Fibroblast of skin of right quadriceps (primary cell): ENCODE measurements around the gene ZBTB7C.

Source experiments
- DNase-seq: peaks from one replicate; pipeline ENCODE4 v3.0.0-alpha.2; 2013

Gene ZBTB7C

DNA sequence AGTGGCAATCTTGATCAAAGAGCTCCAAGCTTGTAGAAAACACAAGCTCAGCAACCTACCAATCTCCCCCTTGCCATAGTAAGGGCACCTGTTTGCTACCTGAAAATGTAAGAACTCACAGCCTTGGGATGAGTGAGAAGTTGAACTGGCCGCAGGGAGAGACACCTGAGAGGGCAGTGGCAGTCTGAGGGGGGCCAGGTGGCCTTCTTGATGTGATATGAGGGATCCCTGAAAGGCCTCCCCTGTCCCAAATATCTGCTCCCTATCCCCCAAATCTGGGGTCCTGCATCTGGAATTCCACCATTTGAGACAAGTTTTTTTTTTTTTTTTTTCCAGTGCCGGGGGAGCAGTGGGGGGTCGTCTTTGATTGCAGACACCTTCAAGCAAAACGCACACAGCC lies 248.6 kb downstream of the ZBTB7C start:
- no peak for DNase-seq

DNA sequence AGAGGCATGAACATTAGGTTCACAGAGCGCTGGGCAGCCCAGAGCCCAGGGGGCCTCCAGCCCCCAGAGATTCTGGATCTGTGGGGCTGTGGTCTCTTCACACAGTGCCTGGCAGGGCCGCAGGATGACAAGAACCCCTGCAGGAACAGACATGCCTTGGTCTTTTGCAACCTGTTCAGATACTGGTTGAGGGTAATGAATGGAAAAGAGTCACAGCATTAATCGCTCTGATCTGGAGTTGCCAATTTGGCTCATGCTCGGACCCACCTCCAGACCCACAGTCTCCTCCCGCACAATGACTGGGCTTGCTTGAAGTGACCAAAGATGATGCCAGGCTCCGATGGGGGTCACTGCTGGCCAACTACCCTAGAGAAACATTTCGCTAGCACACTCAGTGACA lies 249.4 kb downstream of the ZBTB7C start:
- DNase-seq = no peak

DNA sequence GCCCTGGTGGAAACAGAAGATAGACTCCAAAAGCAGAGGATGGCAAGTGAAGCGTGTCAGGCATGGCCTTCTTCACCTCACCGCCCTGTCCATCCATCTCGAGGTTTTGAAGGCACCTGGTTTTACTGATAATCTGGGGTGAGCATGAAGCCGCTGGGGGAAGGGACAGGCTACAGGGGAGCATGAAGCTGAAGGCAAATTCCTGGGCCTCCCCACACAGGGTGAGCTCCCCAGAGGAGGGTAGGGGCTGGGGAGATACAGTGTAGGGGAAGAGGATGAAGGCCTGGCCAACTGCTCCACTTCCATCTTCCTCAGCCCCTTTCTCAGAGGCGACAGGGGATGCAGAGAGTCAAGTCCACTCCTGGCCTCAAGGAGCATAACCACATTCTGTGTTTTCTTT lies 250.5 kb downstream of the ZBTB7C start:
- no peak for DNase-seq

- DNase-seq = no peak
Observed at GRCh38 chr18:48157956-48158355, 251.2 kb downstream of the ZBTB7C start.

DNA sequence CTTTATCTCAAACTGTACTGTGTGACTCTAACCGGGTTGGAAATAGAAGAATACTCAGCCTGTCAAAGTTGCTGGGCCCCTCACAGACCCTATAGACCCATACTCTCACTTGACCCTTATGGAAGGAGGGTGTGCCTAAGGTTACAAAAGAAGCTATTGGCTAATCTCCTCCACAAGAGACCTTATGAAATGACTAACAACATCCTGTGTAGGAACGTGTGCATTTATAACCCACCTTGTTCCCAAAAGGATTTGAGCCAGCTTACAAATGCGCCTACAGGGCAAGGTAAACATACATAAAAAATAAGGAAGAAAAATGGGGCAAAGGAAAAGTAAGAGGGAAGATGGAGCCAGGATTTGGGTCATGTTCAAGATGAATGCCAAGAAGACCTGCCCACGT lies 253.3 kb downstream of the ZBTB7C start:
- no peak for DNase-seq

GRCh38 chr18:48154828-48155227 lies 254.4 kb downstream of the ZBTB7C start:
- no peak for DNase-seq

GRCh38 chr18:48153613-48154481 lies 255.3 kb downstream of the ZBTB7C start:
- peak; percentile 28 for DNase-seq

- peak; percentile 5 for DNase-seq
Observed at GRCh38 chr18:48152549-48152948, 256.6 kb downstream of the ZBTB7C start.

DNA sequence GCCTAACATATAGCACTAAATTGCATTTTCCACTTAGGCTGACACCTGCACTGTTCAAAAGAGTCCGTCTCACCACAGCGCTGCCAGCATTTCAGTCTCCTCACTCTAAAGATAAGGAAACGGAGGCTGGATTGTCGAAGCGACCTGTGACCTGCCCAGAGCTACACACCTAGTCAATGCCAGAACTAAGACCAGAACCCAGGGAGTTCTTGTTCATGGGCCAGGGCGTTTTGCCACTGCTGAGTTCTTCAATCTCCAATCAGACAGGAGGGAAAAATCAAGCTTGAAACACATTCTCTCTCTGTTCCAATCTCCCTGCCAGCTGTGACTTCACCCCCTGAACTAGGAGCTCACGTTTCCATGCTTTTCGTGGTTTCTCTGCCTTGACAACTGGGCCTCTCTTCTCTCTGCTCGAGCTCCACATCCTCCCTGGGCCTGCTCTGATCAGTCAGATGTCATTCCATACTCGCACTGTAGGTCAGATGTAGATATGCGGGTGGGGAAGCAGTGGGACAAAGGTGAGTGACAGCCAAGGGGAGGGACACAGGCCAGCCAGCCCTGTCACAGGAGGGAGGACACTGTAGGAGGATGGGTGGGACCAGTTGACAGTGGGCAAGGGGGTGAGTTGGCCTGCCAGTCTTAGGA lies 257.6 kb downstream of the ZBTB7C start:
- DNase-seq = no peak

GRCh38 chr18:48149020-48149685 lies 260.0 kb downstream of the ZBTB7C start:
- no peak for DNase-seq

GRCh38 chr18:48142994-48143393 lies 266.2 kb downstream of the ZBTB7C start:
- DNase-seq = no peak

DNA sequence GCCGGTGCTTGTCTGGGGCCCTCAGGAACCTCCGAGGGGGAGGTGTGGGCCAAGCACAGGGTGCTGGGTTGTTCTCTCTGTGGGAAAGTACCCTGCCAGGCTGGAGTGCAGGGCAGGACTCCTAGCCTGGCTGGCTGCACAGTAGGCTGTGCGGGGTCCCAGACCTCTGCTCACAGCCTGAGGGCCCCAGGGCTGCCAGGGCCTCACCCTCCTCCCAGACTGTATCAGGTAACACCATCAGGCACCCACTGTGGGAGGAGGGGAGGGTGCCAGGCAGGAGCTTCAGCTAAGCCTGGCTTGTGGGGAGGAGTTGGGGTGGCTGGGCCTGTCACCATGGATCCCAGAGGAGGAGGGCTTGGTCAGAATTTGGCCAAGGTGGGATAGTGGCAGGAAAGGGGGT lies 266.8 kb downstream of the ZBTB7C start:
- no peak for DNase-seq

GRCh38 chr18:48140731-48141130 lies 268.5 kb downstream of the ZBTB7C start:
- DNase-seq = no peak

DNA sequence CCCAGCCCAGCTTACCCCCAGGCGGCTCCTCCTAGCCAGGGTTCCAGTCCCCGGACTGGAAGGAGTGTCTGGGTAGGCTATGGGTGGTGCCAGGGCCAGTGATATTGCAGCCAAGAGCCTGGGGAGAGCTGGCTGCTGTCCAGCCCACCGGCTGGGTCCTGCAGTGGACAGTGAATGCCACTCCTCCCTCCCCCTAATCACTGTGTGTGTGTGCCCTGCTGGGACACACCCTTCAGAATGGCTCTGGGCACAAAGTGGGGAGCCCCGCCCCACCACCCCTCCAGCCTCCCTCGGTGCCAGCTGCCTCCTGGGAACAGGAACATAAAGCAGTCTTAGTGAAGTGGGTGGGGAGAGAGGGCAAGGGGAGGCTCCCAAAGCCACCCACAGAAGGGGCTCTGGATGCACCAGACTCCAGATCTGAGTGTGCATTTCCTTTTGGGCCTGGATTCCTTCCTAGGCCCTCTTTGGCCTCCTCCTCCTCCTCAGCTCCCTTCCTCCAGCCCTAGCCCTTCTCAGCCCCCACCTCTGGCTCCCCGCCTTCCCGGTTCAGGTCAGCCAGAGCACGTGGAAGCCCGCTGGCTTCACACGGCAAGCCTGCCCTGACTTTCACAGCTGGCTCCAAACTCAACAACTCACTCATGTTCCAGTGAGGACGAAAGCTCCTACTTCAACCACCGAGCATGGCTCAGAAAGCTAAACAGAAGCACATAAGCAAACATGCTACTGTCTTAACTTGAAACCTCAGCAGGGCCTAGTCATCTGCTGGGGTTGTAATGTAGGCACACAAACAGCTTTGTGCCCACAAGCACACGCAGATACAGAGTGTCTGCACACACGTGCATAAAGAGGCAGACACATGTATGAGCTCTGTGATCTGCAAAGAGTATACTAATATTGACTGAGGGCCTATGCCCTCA lies 269.5 kb downstream of the ZBTB7C start:
- DNase-seq = no peak

GRCh38 chr18:48138660-48139430 lies 270.3 kb downstream of the ZBTB7C start:
- DNase-seq = no peak

GRCh38 chr18:48138210-48138609 lies 271.0 kb downstream of the ZBTB7C start:
- DNase-seq = no peak

GRCh38 chr18:48137374-48138081 lies 271.7 kb downstream of the ZBTB7C start:
- no peak for DNase-seq

DNA sequence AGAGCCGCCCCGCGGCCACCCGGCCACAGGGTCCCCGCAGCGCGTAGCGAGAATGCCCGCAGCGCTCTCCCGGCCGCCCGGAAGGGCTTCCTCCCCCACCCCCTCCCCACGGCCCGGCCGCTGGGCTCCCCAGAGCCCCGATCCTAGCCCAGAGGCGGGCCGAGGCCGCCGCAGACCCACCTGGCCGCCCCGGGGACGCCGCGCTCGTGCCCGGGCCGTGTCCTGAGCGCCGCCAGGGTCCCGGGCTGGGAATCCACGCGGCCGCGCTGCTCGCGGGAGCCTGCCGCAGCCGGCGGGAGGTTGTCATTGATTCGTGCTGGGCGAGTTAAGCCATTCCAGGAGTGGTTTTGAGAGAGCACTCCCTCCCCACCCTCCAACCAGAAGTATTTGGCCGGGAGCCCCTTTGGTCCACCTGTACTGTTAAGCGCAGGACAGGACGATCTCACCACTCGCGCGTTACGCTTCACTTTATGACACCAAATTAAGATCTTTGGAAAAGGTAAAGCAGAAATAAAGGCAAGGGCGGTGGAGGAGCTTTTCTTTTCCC lies 272.3 kb downstream of the ZBTB7C start:
- no peak for DNase-seq

DNA sequence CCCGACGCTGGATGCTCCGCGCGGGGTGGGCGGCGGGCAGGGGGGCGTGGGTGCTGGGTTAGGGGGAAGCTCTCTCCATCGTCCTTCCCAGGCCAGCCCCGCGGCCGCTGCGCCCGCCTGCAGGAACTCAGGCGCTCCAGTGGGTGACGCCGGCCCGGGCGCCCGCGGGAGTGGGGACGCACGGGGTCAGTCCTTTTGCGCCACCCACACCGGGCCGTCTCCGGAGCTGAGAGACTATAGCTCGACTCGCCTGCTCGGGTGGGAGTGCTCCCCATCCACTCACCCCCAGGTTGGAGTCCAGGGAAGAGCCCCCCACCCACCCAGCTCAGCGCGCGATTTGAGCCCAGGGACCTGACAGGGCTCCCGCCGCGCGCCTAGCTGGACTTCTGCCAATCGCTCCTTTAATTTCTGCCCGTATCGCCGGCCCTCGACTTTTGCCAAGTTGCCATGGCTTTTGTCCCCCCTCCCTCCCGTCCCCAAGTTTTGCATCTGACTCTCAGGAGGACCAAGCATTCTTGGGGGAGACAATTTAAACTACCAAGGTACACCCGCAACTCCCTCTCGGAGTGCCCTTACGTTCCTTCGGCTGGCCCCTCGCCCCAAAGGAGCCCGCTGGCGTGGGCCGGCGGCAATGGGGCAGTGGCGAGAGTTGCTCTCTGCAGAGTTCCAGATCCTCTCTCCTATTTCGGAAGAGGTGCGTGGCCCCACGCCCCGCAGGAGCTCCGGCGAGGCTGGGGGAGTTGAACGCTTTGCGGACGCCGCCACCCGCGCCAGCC lies 272.9 kb downstream of the ZBTB7C start:
- no peak for DNase-seq

- DNase-seq = no peak
Observed at GRCh38 chr18:48135436-48135966, 273.7 kb downstream of the ZBTB7C start.
